ENCODE measurements around the gene RAPSN. TPM values are rescaled to one million over a fixed set of nuclear protein-coding genes. Genes with fewer than 3 reads are reported as not detected.

RAPSN gene
- 0.09 TPM in 1 of 2 replicates, not detected in the other for total RNA-seq (ENCODE audit: low replicate concordance)

DNA sequence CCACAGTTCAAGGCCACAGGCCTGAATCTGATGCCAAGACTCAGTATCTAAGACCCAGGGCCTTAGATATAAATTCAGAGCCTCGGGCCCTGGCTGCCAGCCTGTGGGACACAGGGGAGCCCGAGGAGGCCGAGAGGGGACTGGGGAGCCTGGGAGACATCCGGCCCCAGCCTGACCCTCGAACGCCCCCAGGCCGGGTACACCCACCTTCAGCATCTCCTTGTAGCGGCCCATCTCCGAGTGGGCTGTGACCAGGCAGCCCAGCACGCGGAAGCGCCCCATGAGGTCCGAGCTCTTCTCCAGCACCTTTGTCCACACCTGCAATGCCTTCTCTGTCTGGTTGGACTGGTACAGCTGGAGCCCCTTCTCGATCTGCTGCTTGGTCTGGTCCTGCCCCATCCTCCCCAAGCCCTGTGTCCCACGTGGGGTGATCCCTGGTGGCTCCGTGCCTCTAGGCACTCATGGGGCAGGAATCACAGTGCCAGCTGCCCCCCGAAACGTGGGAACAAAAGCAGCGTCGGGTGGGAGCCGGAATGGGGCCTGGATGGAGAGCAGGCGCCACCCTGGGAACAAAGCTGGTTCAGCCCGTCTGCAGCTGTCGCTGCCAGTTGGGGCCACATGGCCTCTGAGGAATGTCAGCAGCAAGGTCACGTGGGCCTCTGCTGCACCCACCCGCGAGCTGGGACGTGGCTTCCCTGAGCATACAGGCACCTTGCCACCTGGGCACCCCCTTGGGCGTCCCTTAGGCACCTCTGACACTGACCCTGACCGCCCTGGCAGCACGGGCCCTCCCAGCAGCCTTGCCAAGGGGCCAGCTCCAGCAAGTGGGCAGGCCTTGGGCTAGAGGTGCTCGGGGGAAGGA, at the start of gene RAPSN:
Gene RAPSN (minus strand): TSS at position 571 of the 862 bp plus-strand sequence. CDS start 172 bp downstream, at position 399.
- no peak within 1 kb of the TSS for H3K4me3 ChIP-seq (ENCODE audit: low read depth, low read length)
- TF ChIP-seq, protein P1, sequence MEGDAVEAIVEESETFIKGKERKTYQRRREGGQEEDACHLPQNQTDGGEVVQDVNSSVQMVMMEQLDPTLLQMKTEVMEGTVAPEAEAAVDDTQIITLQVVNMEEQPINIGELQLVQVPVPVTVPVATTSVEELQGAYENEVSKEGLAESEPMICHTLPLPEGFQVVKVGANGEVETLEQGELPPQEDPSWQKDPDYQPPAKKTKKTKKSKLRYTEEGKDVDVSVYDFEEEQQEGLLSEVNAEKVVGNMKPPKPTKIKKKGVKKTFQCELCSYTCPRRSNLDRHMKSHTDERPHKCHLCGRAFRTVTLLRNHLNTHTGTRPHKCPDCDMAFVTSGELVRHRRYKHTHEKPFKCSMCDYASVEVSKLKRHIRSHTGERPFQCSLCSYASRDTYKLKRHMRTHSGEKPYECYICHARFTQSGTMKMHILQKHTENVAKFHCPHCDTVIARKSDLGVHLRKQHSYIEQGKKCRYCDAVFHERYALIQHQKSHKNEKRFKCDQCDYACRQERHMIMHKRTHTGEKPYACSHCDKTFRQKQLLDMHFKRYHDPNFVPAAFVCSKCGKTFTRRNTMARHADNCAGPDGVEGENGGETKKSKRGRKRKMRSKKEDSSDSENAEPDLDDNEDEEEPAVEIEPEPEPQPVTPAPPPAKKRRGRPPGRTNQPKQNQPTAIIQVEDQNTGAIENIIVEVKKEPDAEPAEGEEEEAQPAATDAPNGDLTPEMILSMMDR (IDR thresholded peaks at IDR 0.05; ENCODE audit: insufficient read depth, low read length), result no peak
- DNase-seq (ENCODE audit: low read depth), result no peak

DNA sequence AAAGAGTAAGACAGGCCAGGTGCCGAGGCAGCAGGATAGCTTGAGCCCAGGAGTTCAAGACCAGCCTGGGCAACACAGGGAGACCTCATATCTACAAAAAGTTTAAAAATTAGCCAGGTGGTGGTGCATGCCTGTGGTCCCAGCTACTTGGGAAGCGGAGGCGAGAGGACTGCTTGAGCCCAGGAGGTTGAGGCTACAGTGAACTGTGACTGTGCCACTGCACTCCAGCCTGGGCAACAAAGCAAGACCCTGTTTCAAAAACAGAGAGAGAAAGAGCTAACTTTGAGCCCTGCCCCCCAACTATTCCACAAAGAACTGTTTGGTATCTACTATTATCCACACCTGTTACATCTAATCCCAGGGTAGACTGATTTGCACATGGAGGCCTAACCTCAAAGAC, 49.2 kb upstream of the RAPSN start:
- no peak for DNase-seq (ENCODE audit: low read depth)
- TF ChIP-seq, protein P1 (IDR thresholded peaks at IDR 0.05; ENCODE audit: insufficient read depth, low read length), result no peak
- H3K4me3 ChIP-seq (ENCODE audit: low read depth, low read length), result no peak overlapping the region

DNA sequence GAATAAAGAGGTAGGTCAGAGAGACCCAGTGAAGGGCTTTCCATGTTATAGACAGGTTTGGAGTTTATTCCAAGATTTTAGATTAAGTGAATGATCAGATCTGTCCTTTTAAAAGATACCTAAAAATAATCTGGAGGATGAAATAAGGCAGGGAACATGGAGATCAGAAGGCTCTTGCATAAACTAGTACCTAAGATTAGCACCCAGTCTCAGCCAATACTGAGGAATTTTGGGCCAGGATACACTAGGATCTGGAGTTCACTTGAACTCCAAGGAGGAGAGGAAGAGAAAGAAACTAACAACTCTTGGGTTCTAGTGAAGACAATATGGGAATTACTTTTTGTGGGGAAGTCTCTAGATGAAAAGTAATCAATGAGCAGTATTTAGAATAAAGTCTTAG, 47.9 kb upstream of the RAPSN start:
- H3K4me3 ChIP-seq (ENCODE audit: low read depth, low read length), result no peak overlapping the region
- TF ChIP-seq, protein P1 (IDR thresholded peaks at IDR 0.05; ENCODE audit: insufficient read depth, low read length), result no peak
- no peak for DNase-seq (ENCODE audit: low read depth)

DNA sequence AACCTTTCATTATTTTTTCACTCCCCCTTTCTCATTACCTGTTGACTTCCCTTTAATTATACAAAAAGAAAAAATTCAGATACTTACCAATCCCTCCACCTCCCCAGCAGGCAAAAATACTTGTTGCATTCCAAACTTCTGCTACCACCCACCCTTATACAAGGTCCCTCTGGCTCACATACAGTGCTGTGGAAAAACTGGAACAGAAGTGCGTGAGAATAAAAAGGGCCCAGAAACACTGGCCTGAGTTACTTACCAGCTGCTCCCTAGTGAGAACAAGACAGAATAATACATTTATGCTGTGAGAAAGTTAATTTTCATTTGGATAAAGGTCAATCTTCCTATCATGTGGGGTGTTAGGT, 46.9 kb upstream of the RAPSN start:
- H3K4me3 ChIP-seq (ENCODE audit: low read depth, low read length), result no peak overlapping the region
- TF ChIP-seq, protein P1 (IDR thresholded peaks at IDR 0.05; ENCODE audit: insufficient read depth, low read length), result no peak
- peak; percentile 58 for DNase-seq (ENCODE audit: low read depth)

DNA sequence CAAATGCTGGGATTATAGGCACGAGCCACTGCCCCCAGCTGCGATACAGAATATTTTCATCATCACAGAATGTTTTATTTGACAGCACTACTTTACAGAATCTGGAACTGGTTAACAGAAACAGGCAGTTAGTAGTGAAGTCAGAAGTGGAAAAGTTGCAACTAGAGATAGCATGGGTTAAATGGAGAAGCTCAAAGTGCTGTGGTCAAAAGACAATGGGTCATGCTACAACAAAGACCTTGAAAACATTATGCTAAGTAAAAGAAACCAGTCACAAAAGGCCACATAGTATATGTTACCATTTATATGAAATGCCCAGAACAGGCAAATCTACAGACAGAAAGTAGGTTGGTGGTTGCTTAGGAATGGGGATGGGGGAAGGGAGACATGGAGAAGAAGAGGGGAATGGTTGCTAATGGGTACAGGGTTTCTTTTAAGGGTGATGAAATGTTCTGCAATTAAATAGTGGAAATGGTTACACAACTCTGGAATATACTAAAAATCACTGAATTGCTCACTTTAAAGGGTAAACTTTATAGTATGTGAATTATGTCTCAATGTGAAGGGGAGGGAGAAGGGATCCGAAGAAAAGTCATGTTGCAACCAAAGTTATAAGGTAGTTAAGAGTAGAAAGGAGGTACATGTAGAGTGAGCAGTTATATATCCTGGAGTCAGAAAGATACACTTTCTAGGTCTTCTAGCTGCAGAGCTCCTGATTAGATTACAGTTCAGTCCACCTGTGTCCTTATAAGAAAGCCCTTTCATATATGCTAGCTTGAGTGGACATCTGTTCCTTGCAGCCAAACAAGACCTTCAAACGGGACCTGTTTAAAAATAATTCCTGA, 46.3 kb upstream of the RAPSN start:
- peak; percentile 91 for DNase-seq (ENCODE audit: low read depth)
- H3K4me3 ChIP-seq (ENCODE audit: low read depth, low read length), result no peak overlapping the region
- TF ChIP-seq, protein P1 (IDR thresholded peaks at IDR 0.05; ENCODE audit: insufficient read depth, low read length), result no peak

DNA sequence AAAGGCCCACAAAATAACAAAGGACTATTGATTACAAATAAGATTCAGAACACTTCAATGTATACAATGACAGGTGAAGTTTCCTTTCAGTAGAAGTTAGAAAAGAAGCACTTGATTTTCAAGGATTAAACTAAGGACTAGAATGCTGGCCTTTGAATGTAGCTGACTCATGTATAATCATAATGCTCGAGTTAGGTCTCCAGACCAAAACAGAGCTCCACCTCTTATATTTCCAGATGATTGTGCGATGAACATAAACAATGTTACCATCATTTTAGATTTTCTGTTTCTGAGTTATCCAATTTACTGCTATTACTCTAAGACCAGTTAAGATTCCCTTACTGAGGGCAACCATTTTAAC, 40.4 kb upstream of the RAPSN start:
- TF ChIP-seq, protein P1 (IDR thresholded peaks at IDR 0.05; ENCODE audit: insufficient read depth, low read length), result no peak
- peak; percentile 57 for DNase-seq (ENCODE audit: low read depth)

More for the DNA sequence above, 40.4 kb upstream of the RAPSN start:
- no peak overlapping the region for H3K4me3 ChIP-seq (ENCODE audit: low read depth, low read length)
